Measurements from ENCODE around the gene MYCBPAP.

GRCh38 chr17:50563092-50563511 lies 54.9 kb downstream of the MYCBPAP start:
- TF ChIP-seq, protein P1, sequence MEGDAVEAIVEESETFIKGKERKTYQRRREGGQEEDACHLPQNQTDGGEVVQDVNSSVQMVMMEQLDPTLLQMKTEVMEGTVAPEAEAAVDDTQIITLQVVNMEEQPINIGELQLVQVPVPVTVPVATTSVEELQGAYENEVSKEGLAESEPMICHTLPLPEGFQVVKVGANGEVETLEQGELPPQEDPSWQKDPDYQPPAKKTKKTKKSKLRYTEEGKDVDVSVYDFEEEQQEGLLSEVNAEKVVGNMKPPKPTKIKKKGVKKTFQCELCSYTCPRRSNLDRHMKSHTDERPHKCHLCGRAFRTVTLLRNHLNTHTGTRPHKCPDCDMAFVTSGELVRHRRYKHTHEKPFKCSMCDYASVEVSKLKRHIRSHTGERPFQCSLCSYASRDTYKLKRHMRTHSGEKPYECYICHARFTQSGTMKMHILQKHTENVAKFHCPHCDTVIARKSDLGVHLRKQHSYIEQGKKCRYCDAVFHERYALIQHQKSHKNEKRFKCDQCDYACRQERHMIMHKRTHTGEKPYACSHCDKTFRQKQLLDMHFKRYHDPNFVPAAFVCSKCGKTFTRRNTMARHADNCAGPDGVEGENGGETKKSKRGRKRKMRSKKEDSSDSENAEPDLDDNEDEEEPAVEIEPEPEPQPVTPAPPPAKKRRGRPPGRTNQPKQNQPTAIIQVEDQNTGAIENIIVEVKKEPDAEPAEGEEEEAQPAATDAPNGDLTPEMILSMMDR (conservative IDR thresholded peaks at IDR 0.05 in 1 of 2, IDR thresholded peaks at IDR 0.05 in 1 of 2; ENCODE audit: low read depth in 1 of 2, low read length in 2 of 2) = no peak
- no peak for TF ChIP-seq EZH2 (IDR thresholded peaks at IDR 0.05; ENCODE audit: low read length, missing control alignments)
